ENCODE results near the gene MBOAT1.

DNA sequence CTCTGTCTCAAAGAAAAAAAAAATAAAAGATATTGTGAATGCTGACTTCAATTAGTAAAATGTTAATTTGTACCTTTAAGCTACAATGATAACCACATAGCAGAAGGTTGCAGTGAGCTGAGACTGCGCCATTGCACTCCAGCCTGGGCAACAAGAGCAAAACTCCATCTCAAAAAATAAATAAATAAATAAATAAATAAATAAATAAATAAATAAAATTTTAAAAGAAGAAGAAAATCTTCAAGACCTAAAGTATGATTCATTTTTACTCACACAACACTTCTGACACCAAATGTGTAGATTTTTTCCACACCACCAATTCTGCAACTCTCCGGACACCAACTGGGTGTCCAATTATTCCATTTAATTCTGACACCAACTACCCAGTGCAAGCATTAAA, 28.8 kb upstream of the MBOAT1 start:
- TF ChIP-seq CTCF (IDR thresholded peaks at IDR 0.05 in 4 of 5, conservative IDR thresholded peaks at IDR 0.05 in 1 of 5) (no peak), POLR2A (IDR thresholded peaks at IDR 0.05) (no peak)

Measured in gastrocnemius medialis (tissue), 4 donors.